Chondrocyte (in vitro differentiated cells): ENCODE data around the gene FN3KRP. TPM values are rescaled to one million over a fixed set of nuclear protein-coding genes. Genes with fewer than 3 reads are reported as not detected.

Experiments used
- DNase-seq: peaks from one replicate; pipeline ENCODE4 v3.0.0; 2021; ENCODE audit warnings: mixed read lengths, low spot score
- H3K27ac Mint-ChIP-seq: one replicate; pipeline ENCODE4 v1.8.0; 2021; ENCODE audit warnings: mild to moderate bottlenecking, moderate library complexity, mixed read lengths; ENCODE audit not compliant: unreplicated experiment
- H3K27me3 Mint-ChIP-seq: 2 replicates; pipeline ENCODE4 v1.8.0; 2021; ENCODE audit warnings: low read depth, mixed read lengths
- H3K36me3 Mint-ChIP-seq: 2 replicates; pipeline ENCODE4 v1.8.0; 2021; ENCODE audit warnings: low read depth, mixed read lengths
- H3K4me1 Mint-ChIP-seq: 2 replicates; pipeline ENCODE4 v1.8.0; 2021; ENCODE audit warnings: low read depth, mild to moderate bottlenecking, mixed read lengths
- H3K4me3 Mint-ChIP-seq: one replicate; pipeline ENCODE4 v1.8.0; 2021; ENCODE audit warnings: mild to moderate bottlenecking, moderate library complexity, mixed read lengths; ENCODE audit not compliant: unreplicated experiment
- H3K9me3 Mint-ChIP-seq: 2 replicates; pipeline ENCODE4 v1.8.0; 2021; ENCODE audit warnings: low read depth, mixed read lengths
- total RNA-seq: library from RNA; stranded (reverse); gene quantifications from 3 replicates; pipeline ENCODE4 v1.2.1, GENCODE V29; 2021
- TF ChIP-seq, protein P1 (sequence below): fragments of 200-600 bp; sonication (generic); IDR thresholded peaks from 2 replicates; pipeline ENCODE4 v1.5.0; 2021; ENCODE audit warnings: antibody characterized with exemption, mild to moderate bottlenecking, moderate library complexity

FN3KRP gene
- total RNA-seq, 1 donor from 2014 or later = 23.3 TPM

GRCh38 chr17:82696259-82696658, 20.2 kb upstream of the FN3KRP start:
- Mint-ChIP-seq H3K4me3 (no peak overlapping the region), H3K9me3 (peaks cover 11% of the 10 kb centered on the region), H3K27me3 (no peaks in the 10 kb centered on the region), H3K27ac (no peak overlapping the region), H3K36me3 (peaks cover 10% of the 10 kb centered on the region), H3K4me1 (peaks cover 16% of the 10 kb centered on the region)
- peak; percentile 30 for DNase-seq
- TF ChIP-seq, protein P1, sequence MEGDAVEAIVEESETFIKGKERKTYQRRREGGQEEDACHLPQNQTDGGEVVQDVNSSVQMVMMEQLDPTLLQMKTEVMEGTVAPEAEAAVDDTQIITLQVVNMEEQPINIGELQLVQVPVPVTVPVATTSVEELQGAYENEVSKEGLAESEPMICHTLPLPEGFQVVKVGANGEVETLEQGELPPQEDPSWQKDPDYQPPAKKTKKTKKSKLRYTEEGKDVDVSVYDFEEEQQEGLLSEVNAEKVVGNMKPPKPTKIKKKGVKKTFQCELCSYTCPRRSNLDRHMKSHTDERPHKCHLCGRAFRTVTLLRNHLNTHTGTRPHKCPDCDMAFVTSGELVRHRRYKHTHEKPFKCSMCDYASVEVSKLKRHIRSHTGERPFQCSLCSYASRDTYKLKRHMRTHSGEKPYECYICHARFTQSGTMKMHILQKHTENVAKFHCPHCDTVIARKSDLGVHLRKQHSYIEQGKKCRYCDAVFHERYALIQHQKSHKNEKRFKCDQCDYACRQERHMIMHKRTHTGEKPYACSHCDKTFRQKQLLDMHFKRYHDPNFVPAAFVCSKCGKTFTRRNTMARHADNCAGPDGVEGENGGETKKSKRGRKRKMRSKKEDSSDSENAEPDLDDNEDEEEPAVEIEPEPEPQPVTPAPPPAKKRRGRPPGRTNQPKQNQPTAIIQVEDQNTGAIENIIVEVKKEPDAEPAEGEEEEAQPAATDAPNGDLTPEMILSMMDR = no peak

- Mint-ChIP-seq H3K9me3 (peaks cover 11% of the 10 kb centered on the region), H3K27me3 (no peaks in the 10 kb centered on the region), H3K36me3 (peaks cover 7% of the 10 kb centered on the region), H3K4me3 (peak overlapping the region; percentile 70), H3K4me1 (peaks cover 22% of the 10 kb centered on the region), H3K27ac (no peak overlapping the region)
- TF ChIP-seq, protein P1 = no peak
- peak; percentile 89 for DNase-seq
Measured at GRCh38 chr17:82696916-82697807, 19.3 kb upstream of the FN3KRP start.

- Mint-ChIP-seq H3K4me3 (peak overlapping the region; percentile 70), H3K36me3 (peaks cover 7% of the 10 kb centered on the region), H3K27me3 (no peaks in the 10 kb centered on the region), H3K27ac (no peak overlapping the region), H3K9me3 (peaks cover 11% of the 10 kb centered on the region), H3K4me1 (peaks cover 28% of the 10 kb centered on the region)
- TF ChIP-seq, protein P1 = no peak
- DNase-seq = peak; percentile 69
Measured at GRCh38 chr17:82697808-82698064, 18.8 kb upstream of the FN3KRP start.

GRCh38 chr17:82698065-82698973, 18.2 kb upstream of the FN3KRP start, which contains the start of gene RAB40B:
RAB40B (minus strand) TSS chr17:82698698; CDS start chr17:82698596, 102 bp downstream.
- peak within 1 kb of the TSS; percentile 80 for H3K4me3 Mint-ChIP-seq
- H3K27me3 Mint-ChIP-seq = no peaks in the 10 kb centered on the region
- H3K9me3 Mint-ChIP-seq = peaks cover 11% of the 10 kb centered on the region
- peak; percentile 100 for DNase-seq
- peaks cover 29% of the 10 kb centered on the region for H3K4me1 Mint-ChIP-seq
- H3K27ac Mint-ChIP-seq = peak within 1 kb of the TSS; percentile 59
- peaks cover 7% of the 10 kb centered on the region for H3K36me3 Mint-ChIP-seq
- TF ChIP-seq, protein P1 = no peak

DNA sequence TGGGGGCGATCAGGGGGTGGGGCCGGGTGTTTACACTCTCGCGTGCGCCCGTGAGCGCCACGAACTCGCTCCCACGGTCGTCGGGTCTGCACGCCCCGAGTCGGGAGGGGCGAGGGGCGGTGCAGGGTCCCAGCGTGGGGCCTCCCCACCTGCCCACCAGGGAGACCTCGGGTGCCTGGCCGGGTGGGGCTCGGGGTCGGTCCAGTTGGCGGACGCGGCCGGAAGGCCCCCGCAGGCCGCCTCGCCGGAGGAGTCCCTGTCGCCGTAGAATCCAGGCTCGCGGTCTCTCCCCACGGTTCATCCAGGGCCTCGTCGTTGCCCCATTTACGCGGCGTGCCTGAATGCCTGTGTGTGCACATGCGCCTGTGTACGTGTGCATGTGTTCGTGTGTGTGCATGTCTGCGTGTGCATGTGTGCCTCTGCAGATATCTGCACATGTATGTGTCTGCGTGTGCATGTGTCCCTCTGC, 17.5 kb upstream of the FN3KRP start:
- Mint-ChIP-seq H3K4me1 (peaks cover 31% of the 10 kb centered on the region), H3K27ac (peak overlapping the region; percentile 59), H3K27me3 (no peaks in the 10 kb centered on the region), H3K4me3 (peak overlapping the region; percentile 80), H3K9me3 (peaks cover 9% of the 10 kb centered on the region), H3K36me3 (peaks cover 6% of the 10 kb centered on the region)
- TF ChIP-seq, protein P1 = no peak
- DNase-seq = no peak
